Skeletal muscle satellite cell (primary cell): ENCODE data around the gene URB1.

Experiments
- H3K27me3 ChIP-seq: 2 replicates; pipeline ENCODE4 v1.7.0; 2013; ENCODE audit warnings: low read length; ENCODE audit not compliant: control insufficient read depth, insufficient read depth
- H3K36me3 ChIP-seq: 2 replicates; pipeline ENCODE4 v1.7.0; 2013; ENCODE audit warnings: mild to moderate bottlenecking, control low read depth, low read length; ENCODE audit not compliant: insufficient read depth
- H3K4me1 ChIP-seq: 2 replicates; pipeline ENCODE4 v1.7.0; 2013; ENCODE audit warnings: low read length; ENCODE audit not compliant: control insufficient read depth, insufficient read depth
- H3K4me2 ChIP-seq: 2 replicates; pipeline ENCODE4 v1.7.0; 2013; ENCODE audit warnings: mild to moderate bottlenecking, low read length
- H3K4me3 ChIP-seq: 2 replicates; pipeline ENCODE4 v1.7.0; 2013; ENCODE audit warnings: low read length
- H3K9ac ChIP-seq: 2 replicates; pipeline ENCODE4 v1.7.0; 2013; ENCODE audit warnings: mild to moderate bottlenecking, low read depth, low read length, moderate library complexity
- H3K9me3 ChIP-seq: replicated peaks from 2 replicates; pipeline ENCODE4 v1.7.0; 2013; ENCODE audit warnings: mild to moderate bottlenecking, control low read depth, low read length

URB1 gene

DNA sequence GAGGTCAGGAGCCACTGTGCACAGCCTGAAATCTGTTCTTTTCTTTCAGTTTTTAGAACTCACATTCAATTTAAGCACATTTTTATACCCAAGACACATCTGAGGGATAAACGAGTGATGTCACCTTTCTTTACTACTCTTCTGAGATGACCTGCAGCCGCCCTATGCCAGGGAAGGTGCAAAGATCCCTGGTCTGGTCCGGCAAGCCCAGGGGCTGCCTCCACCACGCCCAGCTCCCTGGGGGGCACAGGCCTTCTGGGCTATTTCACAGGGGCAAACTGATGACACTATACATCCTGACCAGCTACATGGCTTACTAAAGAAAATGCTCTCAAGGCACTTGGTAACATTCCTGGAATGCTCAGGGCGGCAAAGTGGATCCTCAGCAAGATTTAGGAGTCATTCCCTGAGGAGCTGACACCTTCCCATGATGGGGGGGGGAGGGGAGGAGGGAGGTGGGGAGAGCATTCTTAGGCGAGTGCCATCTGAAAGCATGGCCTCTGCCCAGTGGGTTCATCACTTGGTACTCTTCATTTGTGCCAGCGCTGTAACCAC, 82.8 kb downstream of the URB1 start:
- Histone ChIP-seq H3K4me1 (no peaks in the 10 kb centered on the region), H3K36me3 (peaks cover 47% of the 10 kb centered on the region), H3K4me3 (no peak overlapping the region), H3K9ac (no peak overlapping the region), H3K9me3 (no peaks in the 10 kb centered on the region), H3K27me3 (no peaks in the 10 kb centered on the region), H3K4me2 (no peak overlapping the region)

DNA sequence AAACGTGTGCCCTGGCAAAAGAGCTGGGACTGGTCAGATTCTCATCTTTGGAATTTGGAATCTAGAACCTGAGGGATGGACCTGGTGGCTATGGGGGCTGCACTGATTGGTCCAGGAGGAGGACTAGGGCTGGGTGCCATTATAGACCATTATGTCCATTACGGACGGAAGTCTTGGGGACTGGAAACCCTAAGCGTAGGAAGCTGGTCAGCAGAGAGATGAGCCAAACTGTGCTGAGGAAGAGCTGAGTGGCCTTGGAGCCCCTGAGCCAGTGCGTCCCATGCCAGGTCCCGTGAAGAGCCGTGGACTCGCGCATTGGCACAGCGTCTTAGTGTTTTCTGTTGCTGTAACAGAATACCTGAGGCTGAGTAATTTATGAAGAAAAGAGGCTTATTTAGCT, 84.1 kb downstream of the URB1 start:
- Histone ChIP-seq H3K36me3 (peaks cover 36% of the 10 kb centered on the region), H3K4me1 (no peaks in the 10 kb centered on the region), H3K9ac (no peak overlapping the region), H3K4me2 (no peak overlapping the region), H3K9me3 (no peaks in the 10 kb centered on the region), H3K4me3 (no peak overlapping the region), H3K27me3 (no peaks in the 10 kb centered on the region)

DNA sequence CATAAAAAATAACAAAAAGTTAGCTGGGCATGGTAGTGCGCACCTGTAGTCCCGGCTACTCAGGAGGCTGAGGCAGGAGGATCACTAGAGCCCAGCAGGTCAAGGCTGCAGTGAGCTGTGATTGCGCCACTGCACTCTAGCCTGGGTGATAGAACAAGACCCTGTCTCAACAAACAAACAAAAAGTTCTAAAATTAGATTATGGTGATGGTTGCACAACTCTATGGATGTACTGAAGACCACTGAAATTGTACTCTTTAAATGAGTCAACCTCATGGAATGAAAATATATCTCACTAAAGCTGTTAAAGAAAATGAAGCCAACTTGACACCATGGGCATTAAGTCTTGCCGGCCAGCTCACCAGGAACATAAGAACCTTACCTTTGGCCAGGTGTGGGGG, 85.1 kb downstream of the URB1 start:
- Histone ChIP-seq H3K4me1 (no peaks in the 10 kb centered on the region), H3K27me3 (no peaks in the 10 kb centered on the region), H3K9me3 (no peaks in the 10 kb centered on the region), H3K4me3 (no peak overlapping the region), H3K9ac (no peak overlapping the region), H3K36me3 (peaks cover 31% of the 10 kb centered on the region), H3K4me2 (no peak overlapping the region)

DNA sequence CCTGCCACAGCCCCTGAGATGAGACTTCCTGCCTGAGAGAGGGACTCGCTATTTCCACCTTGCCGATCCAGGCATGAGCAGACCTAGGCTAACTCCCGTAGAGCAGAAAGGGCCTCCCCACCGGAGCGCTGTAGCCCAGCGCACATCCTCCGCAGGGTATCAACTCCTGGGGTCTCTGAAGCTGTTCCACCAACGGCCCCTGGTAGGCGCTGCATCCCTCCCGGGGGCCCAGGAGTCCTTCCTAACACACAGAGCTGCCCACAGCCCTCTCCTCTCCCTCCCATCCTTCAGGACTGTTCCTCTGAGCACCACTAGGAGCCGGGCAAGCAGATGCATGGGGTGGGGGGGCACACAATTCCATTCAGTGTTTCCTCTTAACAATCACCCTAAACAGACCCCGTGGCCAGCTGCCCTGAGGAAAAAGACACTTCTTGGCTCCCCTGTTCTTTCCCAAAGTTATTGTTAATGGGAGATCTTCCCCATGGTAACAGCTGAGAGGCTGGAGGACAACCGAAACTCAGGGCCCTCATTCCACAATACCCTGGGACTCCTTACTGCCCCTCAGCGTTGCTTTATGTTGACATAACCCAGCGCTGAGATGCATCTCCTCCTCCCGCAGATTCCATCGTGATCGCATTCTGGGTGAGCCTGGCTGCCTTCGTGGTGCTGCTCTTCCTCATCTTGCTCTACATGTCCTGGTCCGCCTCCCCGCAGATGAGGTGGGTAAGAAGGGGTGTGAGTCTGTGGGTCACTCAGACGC, 86.6 kb downstream of the URB1 start:
- Histone ChIP-seq H3K4me3 (no peak overlapping the region), H3K36me3 (peaks cover 27% of the 10 kb centered on the region), H3K9ac (no peak overlapping the region), H3K4me1 (no peaks in the 10 kb centered on the region), H3K4me2 (no peak overlapping the region), H3K9me3 (no peaks in the 10 kb centered on the region), H3K27me3 (no peaks in the 10 kb centered on the region)

DNA sequence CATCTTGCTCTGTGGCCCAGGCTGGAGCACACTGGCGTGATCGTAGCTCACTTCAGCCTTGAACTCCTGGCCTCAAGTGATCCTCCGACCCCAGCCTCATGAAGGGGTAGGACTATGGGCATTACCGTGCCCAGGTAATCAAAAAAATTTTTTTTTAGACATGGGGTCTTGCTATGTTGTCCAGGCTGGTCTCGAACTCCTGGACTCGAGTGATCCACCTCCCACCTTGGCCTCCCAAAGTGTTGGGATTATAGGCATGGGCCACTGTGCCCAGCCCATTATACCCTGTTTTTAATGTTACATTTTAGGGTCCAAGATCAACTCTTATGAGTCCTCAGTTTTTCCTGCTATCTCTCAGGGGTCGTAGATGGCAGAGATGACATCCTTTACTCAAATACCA, 87.8 kb downstream of the URB1 start:
- Histone ChIP-seq H3K27me3 (no peaks in the 10 kb centered on the region), H3K9me3 (no peaks in the 10 kb centered on the region), H3K4me2 (no peak overlapping the region), H3K4me1 (no peaks in the 10 kb centered on the region), H3K4me3 (no peak overlapping the region), H3K9ac (no peak overlapping the region), H3K36me3 (peaks cover 37% of the 10 kb centered on the region)

DNA sequence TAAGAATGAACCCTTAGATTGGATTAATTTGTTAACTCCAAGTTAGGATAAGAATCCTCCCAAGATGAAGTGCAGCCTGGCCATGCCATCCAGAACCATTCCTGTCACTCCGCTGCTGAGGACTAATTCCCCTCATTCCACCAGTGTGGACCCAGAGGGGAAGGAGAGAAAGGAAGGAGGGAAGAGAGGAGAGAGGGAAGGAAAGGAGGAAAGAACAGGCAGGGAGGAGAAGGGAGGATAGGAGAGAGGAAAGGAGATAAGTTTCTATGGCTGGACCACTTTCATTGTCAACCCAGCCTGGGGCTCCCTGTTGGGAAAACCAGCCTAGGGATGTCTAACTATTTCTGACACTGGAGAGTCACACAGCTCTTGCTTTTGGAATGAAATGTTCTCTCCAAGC, 89.4 kb downstream of the URB1 start:
- H3K9ac ChIP-seq, result no peak overlapping the region
- no peak overlapping the region for H3K4me3 ChIP-seq
- H3K27me3 ChIP-seq, result no peaks in the 10 kb centered on the region
- H3K36me3 ChIP-seq, result peaks cover 33% of the 10 kb centered on the region
- H3K9me3 ChIP-seq, result no peaks in the 10 kb centered on the region
- H3K4me1 ChIP-seq, result no peaks in the 10 kb centered on the region
- no peak overlapping the region for H3K4me2 ChIP-seq

DNA sequence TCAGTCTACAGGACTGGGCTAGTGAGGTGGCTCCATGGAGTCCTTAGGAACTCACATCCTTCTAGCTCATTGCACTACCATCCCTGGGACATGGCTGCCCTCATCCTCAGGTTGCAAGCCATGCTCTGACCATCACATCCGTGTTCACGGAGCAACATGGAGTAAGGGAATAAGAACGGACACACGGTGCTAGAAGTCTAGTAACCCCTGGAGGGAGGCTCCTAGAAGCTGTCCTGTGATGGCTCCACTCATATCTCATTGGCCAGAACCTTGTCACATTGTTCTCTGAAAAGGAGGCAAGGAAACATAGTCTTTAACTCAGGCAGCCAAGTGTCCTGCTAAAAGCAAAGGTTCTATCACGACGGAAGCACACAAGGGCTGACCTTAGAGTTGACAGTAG, 90.3 kb downstream of the URB1 start:
- no peak overlapping the region for H3K4me2 ChIP-seq
- H3K4me1 ChIP-seq, result no peaks in the 10 kb centered on the region
- no peaks in the 10 kb centered on the region for H3K27me3 ChIP-seq
- no peak overlapping the region for H3K9ac ChIP-seq
- no peak overlapping the region for H3K4me3 ChIP-seq
- H3K36me3 ChIP-seq, result peaks cover 31% of the 10 kb centered on the region
- no peaks in the 10 kb centered on the region for H3K9me3 ChIP-seq

DNA sequence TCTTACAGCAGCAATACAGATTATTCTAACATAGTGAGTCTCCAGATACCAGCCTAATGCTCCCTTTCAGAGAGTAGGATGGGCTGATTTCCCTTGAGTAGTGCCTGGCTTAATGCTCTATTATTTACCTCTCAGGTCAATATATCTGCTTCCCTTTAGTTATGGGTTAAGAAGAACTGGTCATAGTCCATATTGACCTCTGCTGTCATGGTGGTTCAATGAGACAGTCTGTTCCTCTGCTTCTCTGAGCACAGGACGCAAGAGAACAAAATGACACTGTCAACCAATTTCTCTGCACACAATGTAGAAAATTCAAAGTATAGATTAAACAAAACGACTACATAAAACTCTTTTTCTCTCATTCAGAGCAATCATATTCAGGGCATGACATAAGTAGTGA, 91.2 kb downstream of the URB1 start:
- no peak overlapping the region for H3K9ac ChIP-seq
- no peaks in the 10 kb centered on the region for H3K4me1 ChIP-seq
- H3K9me3 ChIP-seq, result no peaks in the 10 kb centered on the region
- H3K4me2 ChIP-seq, result no peak overlapping the region
- no peaks in the 10 kb centered on the region for H3K27me3 ChIP-seq
- peaks cover 26% of the 10 kb centered on the region for H3K36me3 ChIP-seq
- H3K4me3 ChIP-seq, result no peak overlapping the region

DNA sequence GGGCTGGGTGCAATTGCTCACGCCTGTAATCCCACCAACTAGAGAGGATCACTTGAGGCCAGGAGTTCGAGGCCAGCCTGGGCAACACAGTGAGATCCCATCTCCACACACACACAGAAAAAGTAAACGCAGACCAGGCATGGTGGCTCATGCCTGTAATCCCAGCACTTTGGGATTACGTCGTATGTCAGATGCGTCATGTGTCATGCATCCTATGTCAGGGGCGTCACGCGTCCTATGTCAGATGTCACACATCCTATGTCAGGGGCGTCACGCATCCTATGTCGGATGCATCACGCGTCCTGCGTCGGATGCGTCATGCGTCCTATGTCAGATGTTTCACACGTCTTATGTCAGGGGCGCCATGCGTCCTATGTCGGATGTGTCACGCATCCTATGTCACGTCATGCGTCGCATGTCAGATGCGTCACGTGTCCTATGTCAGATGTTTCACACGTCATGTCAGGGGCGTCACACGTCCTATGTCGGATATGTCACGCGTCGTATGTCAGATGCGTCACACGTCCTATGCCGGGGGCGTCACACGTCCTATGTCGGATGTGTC, 92.6 kb downstream of the URB1 start:
- H3K27me3 ChIP-seq, result no peaks in the 10 kb centered on the region
- no peak overlapping the region for H3K9ac ChIP-seq
- peaks cover 18% of the 10 kb centered on the region for H3K36me3 ChIP-seq
- H3K4me1 ChIP-seq, result no peaks in the 10 kb centered on the region
- H3K4me3 ChIP-seq, result no peak overlapping the region
- no peaks in the 10 kb centered on the region for H3K9me3 ChIP-seq
- no peak overlapping the region for H3K4me2 ChIP-seq

DNA sequence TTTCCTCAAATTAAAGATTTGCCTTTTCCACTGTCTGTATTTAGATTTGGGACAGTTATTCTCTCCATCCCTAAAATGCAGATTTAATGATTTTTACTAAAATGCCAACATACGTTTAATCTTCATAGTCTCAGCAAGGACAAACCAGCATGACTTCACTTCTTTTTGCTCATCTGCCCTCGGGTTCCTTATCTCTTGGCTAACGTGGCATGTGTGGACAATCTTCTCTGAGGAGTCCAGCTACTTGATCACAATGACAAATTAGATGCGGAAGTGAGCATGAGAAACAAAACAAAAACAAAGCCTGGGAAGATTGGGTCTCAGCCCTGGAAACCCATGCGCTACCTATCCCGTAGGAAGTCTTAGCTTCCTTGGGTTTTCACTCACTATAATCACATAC, 93.1 kb downstream of the URB1 start:
- Histone ChIP-seq H3K9ac (no peak overlapping the region), H3K36me3 (peaks cover 18% of the 10 kb centered on the region), H3K4me2 (no peak overlapping the region), H3K9me3 (no peaks in the 10 kb centered on the region), H3K4me3 (no peak overlapping the region), H3K4me1 (no peaks in the 10 kb centered on the region), H3K27me3 (no peaks in the 10 kb centered on the region)

DNA sequence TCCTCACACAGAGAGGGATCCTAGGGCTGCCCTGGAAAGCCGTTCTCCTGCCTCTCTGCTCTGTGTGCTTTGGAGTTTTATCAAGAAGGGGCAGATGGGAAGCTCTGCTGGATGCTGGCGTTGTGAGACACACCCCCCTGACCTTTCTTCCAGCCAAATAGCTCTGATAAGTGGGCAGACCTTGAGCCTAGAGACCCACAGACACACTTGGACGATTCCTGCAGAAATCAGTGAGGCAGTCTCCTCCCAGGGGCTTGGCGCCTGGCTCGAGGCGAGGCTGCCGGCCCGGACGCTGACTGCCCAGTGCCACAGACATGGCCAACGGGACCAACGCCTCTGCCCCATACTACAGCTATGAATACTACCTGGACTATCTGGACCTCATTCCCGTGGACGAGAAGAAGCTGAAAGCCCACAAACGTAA, 94.1 kb downstream of the URB1 start, which contains the start of gene MRAP:
Gene MRAP, plus strand, starts transcription at position 198 of the 424 bp plus-strand sequence. Its CDS starts 117 bp downstream, at position 315.
- no peak within 1 kb of the TSS for H3K4me3 ChIP-seq
- H3K27me3 ChIP-seq, result no peaks in the 10 kb centered on the region
- H3K36me3 ChIP-seq, result peaks cover 18% of the 10 kb centered on the region
- H3K9ac ChIP-seq, result no peak within 1 kb of the TSS
- H3K4me1 ChIP-seq, result no peaks in the 10 kb centered on the region
- no peaks in the 10 kb centered on the region for H3K9me3 ChIP-seq
- H3K4me2 ChIP-seq, result no peak within 1 kb of the TSS

DNA sequence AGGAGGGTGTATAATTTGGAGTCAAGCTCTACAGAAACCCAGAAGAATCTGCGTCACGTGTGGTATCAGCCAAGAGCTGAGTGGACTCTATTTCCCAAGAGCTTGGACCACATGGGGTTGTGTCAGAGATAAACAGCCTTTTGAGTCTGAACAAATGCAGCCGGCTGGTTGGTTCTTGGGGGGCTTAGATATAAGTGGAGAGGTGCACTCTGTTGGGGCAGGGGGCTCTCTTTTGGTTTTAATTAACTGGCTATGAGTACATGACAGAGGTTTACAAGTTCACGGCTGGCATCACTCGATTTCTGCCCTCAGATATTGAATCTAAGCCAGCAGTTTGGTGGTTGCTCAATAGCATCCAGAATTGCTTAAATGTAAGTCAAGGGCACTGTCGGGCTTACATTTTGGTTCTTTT, 94.7 kb downstream of the URB1 start:
- Histone ChIP-seq H3K4me2 (no peak overlapping the region), H3K4me1 (no peaks in the 10 kb centered on the region), H3K4me3 (no peak overlapping the region), H3K36me3 (peaks cover 18% of the 10 kb centered on the region), H3K9ac (no peak overlapping the region), H3K9me3 (no peaks in the 10 kb centered on the region), H3K27me3 (no peaks in the 10 kb centered on the region)
